ENCODE measurements around the gene BEND7. TPM values are rescaled to one million over a fixed set of nuclear protein-coding genes. Genes with fewer than 3 reads are reported as not detected.

The BEND7 gene
- total and polyA plus RNA-seq, 2 of the 13 experiments (the other 11 are each of a cell fraction or from before 2014, with no cell fraction given): 14.1 to 17.1 TPM

GRCh38 chr10:13416760-13417159 lies 112.1 kb downstream of the BEND7 start:
- no peaks in the 10 kb centered on the region for H3K79me2 ChIP-seq (ENCODE audit: insufficient read depth, low read length)
- TF ChIP-seq SCMH1 (CRISPR knock-in tag; IDR thresholded peaks at IDR 0.05; ENCODE audit: borderline replicate concordance) (no peak), ELF3 (CRISPR knock-in tag; IDR thresholded peaks at IDR 0.05) (no peak)
- 25% methylated on average over 1 of the region's 2 CpGs for WGBS (ENCODE audit: low lambda C conversion rate)
- H2AFZ ChIP-seq (ENCODE audit: low read length): no peak overlapping the region
- H3K4me3 ChIP-seq (replicated peaks in 1 of 3; ENCODE audit: insufficient read depth in 1 of 3, low read depth in 2 of 3, low read length in 3 of 3): no peak overlapping the region
- ChIA-PET POLR2A (no interaction called here), CTCF (ENCODE audit: low intra/inter-chr PET ratio, low total read pairs) (no interaction called here)
- no peak overlapping the region for H3K9ac ChIP-seq (ENCODE audit: insufficient read depth, low read depth, low read length)
- intact Hi-C loops (cut with micrococcal nuclease; ENCODE audit: unreplicated experiment): no loop called here
- no peak overlapping the region for H3K27ac ChIP-seq (ENCODE audit: extremely low read length, insufficient read depth, low read length)
- H3K36me3 ChIP-seq (replicated peaks in 1 of 2; ENCODE audit: control insufficient read depth in 1 of 2, insufficient read depth in 2 of 2, low read length in 2 of 2): no peaks in the 10 kb centered on the region
- H4K20me1 ChIP-seq (ENCODE audit: insufficient read depth, low read length): no peaks in the 10 kb centered on the region
- ATAC-seq: no peak
- peaks cover 0 to 9% of the 10 kb centered on the region in 2 experiments; a peak in 2 of 5 replicates for H3K27me3 ChIP-seq (ENCODE audit: control insufficient read depth in 1 of 2, insufficient read depth in 2 of 2, low read length in 2 of 2)
- BruUV-seq (replicated peaks): no TSS peak
- in situ Hi-C loops (cut with HindIII; ENCODE audit: extremely low pct_ligation_motif_present, low pct_unique_long_range_greater_than_20kb): loop anchor here (10.0 kb wide), 1 partner anchor 118 kb away; no protein-coding TSS in a partner anchor
- peaks cover 65% of the 10 kb centered on the region for H3K4me1 ChIP-seq (ENCODE audit: insufficient read depth, low read length)
- peaks cover 10% of the 10 kb centered on the region for H3K9me3 ChIP-seq (ENCODE audit: low read length)
- no peak for DNase-seq (ENCODE audit: low spot score)
- H3K4me2 ChIP-seq (ENCODE audit: low read depth, low read length): no peak overlapping the region; the same call in 1 of the 2 replicates
- no peak for FAIRE-seq

- DNase-seq (ENCODE audit: low spot score) (peak; percentile 88), ATAC-seq (peak; percentile 93), FAIRE-seq (peak; percentile 86)
- BruUV-seq (replicated peaks): no TSS peak
- peaks cover 10% of the 10 kb centered on the region for H3K9me3 ChIP-seq (ENCODE audit: low read length)
- no peaks in the 10 kb centered on the region for H3K36me3 ChIP-seq (replicated peaks in 1 of 2; ENCODE audit: control insufficient read depth in 1 of 2, insufficient read depth in 2 of 2, low read length in 2 of 2)
- no peak overlapping the region for H3K9ac ChIP-seq (ENCODE audit: insufficient read depth, low read depth, low read length)
- peak overlapping the region; percentile 50 for H3K4me2 ChIP-seq (ENCODE audit: low read depth, low read length)
- peak overlapping the region; percentile 28 for H3K27ac ChIP-seq (ENCODE audit: extremely low read length, insufficient read depth, low read length)
- no peak overlapping the region for H3K4me3 ChIP-seq (replicated peaks in 1 of 3; ENCODE audit: insufficient read depth in 1 of 3, low read depth in 2 of 3, low read length in 3 of 3)
- H4K20me1 ChIP-seq (ENCODE audit: insufficient read depth, low read length): no peaks in the 10 kb centered on the region
- CTCF ChIA-PET (ENCODE audit: low intra/inter-chr PET ratio, low total read pairs): interaction anchor here (2.0 kb wide), 2 partner anchors 26 to 122 kb away, joined by 5 to 16 read pairs; no protein-coding TSS in a partner anchor
- POLR2A ChIA-PET: interaction anchor here (0.6 kb wide), 1 partner anchor 113 kb away, joined by 3 read pairs; no protein-coding TSS in a partner anchor
- WGBS (ENCODE audit: low lambda C conversion rate): 3% methylated on average over 2 of the region's 2 CpGs
- in situ Hi-C loops (cut with HindIII; ENCODE audit: extremely low pct_ligation_motif_present, low pct_unique_long_range_greater_than_20kb): loop anchor here (10.0 kb wide), 1 partner anchor 120 kb away; no protein-coding TSS in a partner anchor
- intact Hi-C loops (cut with micrococcal nuclease; ENCODE audit: unreplicated experiment): loop anchor here (1.0 kb wide), 2 partner anchors 25 to 121 kb away; no protein-coding TSS in a partner anchor
- H3K79me2 ChIP-seq (ENCODE audit: insufficient read depth, low read length): no peaks in the 10 kb centered on the region
- peaks cover 50% of the 10 kb centered on the region for H3K4me1 ChIP-seq (ENCODE audit: insufficient read depth, low read length)
- no peak overlapping the region for H2AFZ ChIP-seq (ENCODE audit: low read length)
- H3K27me3 ChIP-seq (ENCODE audit: control insufficient read depth in 1 of 2, insufficient read depth in 2 of 2, low read length in 2 of 2): no peaks in the 10 kb centered on the region; a peak in 1 of 5 replicates
- no peak for TF ChIP-seq ZNF251 (CRISPR knock-in tag; IDR thresholded peaks at IDR 0.05)
- TF ChIP-seq ZNF101 (CRISPR knock-in tag; IDR thresholded peaks at IDR 0.05; ENCODE audit: borderline replicate concordance, low read depth): no peak
- TF ChIP-seq PATZ1 (CRISPR knock-in tag; IDR thresholded peaks at IDR 0.05): 0 out of 2 replicates have a peak, but pooled peaks have one; percentile 17
- TF ChIP-seq ZNF503 (CRISPR knock-in tag; IDR thresholded peaks at IDR 0.05): no peak
- TF ChIP-seq MLX (CRISPR knock-in tag; IDR thresholded peaks at IDR 0.05): peak; percentile 51; the same call in 1 of the 2 replicates
- peak; percentile 70; the same call in 1 of the 2 replicates for TF ChIP-seq HDAC2 (CRISPR knock-in tag; IDR thresholded peaks at IDR 0.05)
- peak; percentile 83 for TF ChIP-seq TFAP4 (IDR thresholded peaks at IDR 0.05; ENCODE audit: borderline replicate concordance, low read depth)
- peak; percentile 48; the same call in 1 of the 2 replicates for TF ChIP-seq ERF (CRISPR knock-in tag; IDR thresholded peaks at IDR 0.05)
- TF ChIP-seq ZNF329 (CRISPR knock-in tag; IDR thresholded peaks at IDR 0.05; ENCODE audit: low read depth): no peak
- no peak for TF ChIP-seq SOX13 (IDR thresholded peaks at IDR 0.05)
- TF ChIP-seq SOX13 (CRISPR knock-in tag; conservative IDR thresholded peaks at IDR 0.05 in 1 of 2, IDR thresholded peaks at IDR 0.05 in 1 of 2): peak in 1 of 2 experiments; percentile 62; a peak in 1 of 4 replicates
These were observed 114.0 kb downstream of the BEND7 start for GRCh38 chr10:13414855-13415254.

Data from HepG2 (cell line).